GM19240 (cell line): ENCODE data around the gene ATF7.

Source experiments
- DNase-seq: peaks from one replicate; pipeline ENCODE4 v3.0.0; 2011; ENCODE audit warnings: low spot score; ENCODE audit not compliant: insufficient read length

ATF7 gene

DNA sequence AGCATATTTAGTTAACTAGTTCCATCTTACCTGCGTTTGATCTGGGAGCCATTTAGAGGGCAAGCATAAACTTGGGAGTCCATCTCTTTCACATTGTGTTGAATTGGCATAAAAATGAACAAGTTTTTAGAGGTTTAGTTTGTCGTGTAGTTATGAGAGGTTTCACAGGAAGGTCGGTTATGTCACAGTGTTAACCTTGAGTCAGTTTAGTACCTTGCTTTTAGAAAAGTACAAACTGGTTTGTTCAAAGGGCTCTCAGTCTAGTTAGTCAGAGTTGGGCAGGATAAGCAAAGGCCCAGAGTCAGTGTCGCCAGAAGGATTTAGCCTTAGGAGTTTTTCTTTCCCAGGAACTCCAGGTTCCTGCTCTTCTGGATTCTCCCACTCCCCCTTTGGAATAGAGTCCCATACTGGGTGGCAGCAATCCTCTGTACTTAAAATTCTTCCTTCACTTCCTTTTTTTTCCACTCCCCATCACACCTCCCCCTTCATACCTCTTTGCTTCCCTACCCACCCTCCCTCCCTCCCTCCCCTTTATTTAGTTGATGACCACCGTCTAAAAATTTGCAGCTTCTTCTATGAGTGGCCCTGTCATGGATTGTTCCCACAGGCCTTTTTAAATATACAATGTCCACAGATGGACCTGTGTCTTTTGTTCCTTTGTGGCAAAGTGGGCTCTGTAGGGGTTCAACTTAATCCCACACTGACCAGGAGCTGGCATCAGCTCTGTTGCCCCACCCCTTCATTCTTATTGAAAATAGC, 162.2 kb downstream of the ATF7 start:
- no peak for DNase-seq

DNA sequence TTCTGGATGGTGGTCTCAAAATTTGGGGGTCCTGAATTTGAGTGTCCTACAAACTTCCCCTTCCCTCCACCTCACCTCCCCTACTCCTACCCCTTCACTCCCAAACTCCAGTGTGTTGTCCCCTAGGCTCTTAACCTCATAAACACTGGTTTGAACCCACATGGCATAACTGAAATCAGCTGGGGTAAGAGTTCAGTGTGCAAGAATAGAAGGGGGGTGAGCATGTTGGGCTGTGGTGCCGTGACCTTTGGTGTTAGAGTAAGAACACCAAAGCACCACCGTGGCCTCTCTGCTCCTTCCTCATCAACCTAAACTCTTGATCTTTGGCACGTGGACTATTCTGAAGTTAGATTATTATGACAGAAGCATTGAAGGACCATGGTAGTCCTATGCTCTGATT, 163.2 kb downstream of the ATF7 start:
- no peak for DNase-seq

DNA sequence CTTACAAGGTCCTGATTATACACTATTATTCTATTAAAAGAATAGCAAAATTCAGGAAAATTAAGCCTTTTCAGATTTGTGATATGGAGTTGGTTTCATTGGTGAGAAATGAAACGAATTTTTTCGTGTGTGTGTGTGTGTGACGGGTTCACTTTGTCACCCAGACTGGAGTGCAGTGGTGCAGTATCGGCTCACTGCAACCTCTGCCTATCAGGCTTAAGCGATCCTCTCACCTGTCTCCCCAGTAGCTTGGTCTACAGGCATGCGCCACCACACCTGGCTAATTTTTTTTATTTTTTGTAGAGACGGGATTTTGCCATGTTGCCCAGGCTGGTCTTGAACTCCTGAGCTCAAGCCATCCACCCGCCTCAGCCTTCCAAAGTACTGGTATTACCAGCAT, 164.6 kb downstream of the ATF7 start:
- no peak for DNase-seq

DNA sequence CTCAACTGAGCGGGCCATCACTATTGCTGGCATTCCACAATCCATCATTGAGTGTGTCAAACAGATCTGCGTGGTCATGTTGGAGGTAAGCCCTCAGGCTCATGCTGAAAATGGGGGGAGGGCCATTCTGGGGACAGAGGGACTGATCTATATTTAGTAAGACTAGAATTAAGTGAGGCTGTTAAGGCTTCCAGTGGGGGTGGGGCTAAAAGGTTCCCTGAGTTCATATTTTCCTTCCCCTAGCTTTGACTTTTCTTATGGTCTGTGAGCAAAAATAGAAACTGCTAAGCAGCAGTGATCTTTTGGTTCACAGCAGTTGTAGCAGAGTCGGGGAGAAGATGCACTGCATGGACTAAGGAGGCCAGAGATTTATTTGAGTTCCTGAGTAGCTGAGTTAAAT, 165.1 kb downstream of the ATF7 start:
- no peak for DNase-seq

DNA sequence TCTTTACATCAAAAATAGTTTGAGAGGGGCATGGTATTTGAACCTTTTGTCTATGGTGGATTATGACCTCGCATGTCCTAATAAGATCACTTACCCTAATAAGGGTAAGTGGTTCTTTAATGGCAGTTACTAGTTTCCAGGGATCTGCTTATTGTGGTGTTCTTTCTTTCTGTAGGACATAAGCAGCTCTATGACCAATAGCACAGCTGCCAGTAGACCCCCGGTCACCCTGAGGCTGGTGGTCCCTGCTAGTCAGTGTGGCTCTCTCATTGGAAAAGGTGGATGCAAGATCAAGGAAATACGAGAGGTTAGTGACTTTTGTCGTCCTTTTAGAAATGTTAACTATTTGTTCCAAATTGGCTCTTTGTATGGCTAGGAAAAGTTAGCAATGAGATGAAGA, 167.1 kb downstream of the ATF7 start:
- no peak for DNase-seq
